Calu3 (cell line): ENCODE measurements around the gene ANKRD55. TPM values are rescaled to one million over a fixed set of nuclear protein-coding genes. Genes with fewer than 3 reads are reported as not detected.

Experiments used
- BruUV-seq: library from RNA; stranded (reverse); fragments of 400-500 nt; replicated peaks from 2 replicates; lab custom pipeline; 2021; lab: Mats Ljungman, UMichigan
- CTCF ChIA-PET: fragments of 300-600 bp; sonication (Branson Sonifier 250); formaldehyde crosslinking; loops from one replicate; lab custom pipeline; 2022; ENCODE audit warnings: antibody characterized with exemption; lab: Charles Lee
- DNase-seq: peaks from one replicate; pipeline ENCODE4 v3.0.0; 2022
- H3K27ac Mint-ChIP-seq: one replicate; pipeline ENCODE4 v1.8.0; 2022; ENCODE audit warnings: mixed read lengths; ENCODE audit not compliant: unreplicated experiment
- H3K27me3 Mint-ChIP-seq: one replicate; pipeline ENCODE4 v1.8.0; 2022; ENCODE audit warnings: mixed read lengths; ENCODE audit not compliant: unreplicated experiment
- H3K36me3 Mint-ChIP-seq: one replicate; pipeline ENCODE4 v1.8.0; 2022; ENCODE audit warnings: mild to moderate bottlenecking, moderate library complexity, mixed read lengths; ENCODE audit not compliant: insufficient read depth, unreplicated experiment
- H3K4me1 Mint-ChIP-seq: one replicate; pipeline ENCODE4 v1.8.0; 2022; ENCODE audit warnings: mild to moderate bottlenecking, low read depth, mixed read lengths; ENCODE audit not compliant: unreplicated experiment
- H3K4me3 Mint-ChIP-seq: one replicate; pipeline ENCODE4 v1.8.0; 2022; ENCODE audit warnings: mild to moderate bottlenecking, low read depth, moderate library complexity, mixed read lengths; ENCODE audit not compliant: unreplicated experiment
- H3K9me3 Mint-ChIP-seq: one replicate; pipeline ENCODE4 v1.8.0; 2022; ENCODE audit warnings: low read depth, mixed read lengths; ENCODE audit not compliant: unreplicated experiment
- intact Hi-C: fragments of 100-400 bp; cut with micrococcal nuclease; formaldehyde crosslinking; loops from one replicate; pipeline ENCODE4 v1.10.0; 2022; ENCODE audit not compliant: unreplicated experiment
- total RNA-seq: library from RNA; stranded (reverse); gene quantifications from 2 replicates; pipeline ENCODE4 v1.2.3, GENCODE V29; 2022
- TF ChIP-seq, protein P1 (sequence below): fragments of 200-600 bp; IDR thresholded peaks from one replicate; pipeline ENCODE4 v1.8.0; 2022; ENCODE audit warnings: antibody characterized with exemption; ENCODE audit not compliant: unreplicated experiment

The ANKRD55 gene
- total RNA-seq, 1 experiment from 2014 or later: not detected

DNA sequence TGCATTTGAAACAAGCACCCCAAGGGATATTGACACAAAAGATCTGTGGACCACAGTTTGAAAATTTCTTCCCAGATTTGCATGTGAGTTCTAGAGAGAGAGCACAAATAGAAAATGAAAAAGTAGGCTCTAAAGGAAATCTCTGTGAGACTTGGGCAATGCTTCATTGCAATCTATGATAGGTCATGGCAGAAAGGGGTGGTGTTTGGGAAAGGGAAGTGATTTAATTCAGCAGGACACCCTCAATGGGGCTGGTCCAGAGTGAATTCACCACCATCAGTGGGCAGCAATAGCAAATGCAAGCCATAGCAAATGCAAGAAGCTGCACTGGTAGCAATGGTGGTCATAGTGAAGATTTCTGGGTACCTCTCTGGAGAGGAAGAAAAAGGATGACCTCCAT lies 58.1 kb downstream of the ANKRD55 start:
- Mint-ChIP-seq H3K27ac (no peak overlapping the region), H3K9me3 (no peaks in the 10 kb centered on the region), H3K36me3 (no peaks in the 10 kb centered on the region), H3K4me1 (peaks cover 11% of the 10 kb centered on the region), H3K4me3 (no peak overlapping the region), H3K27me3 (no peaks in the 10 kb centered on the region)
- CTCF ChIA-PET: no interaction called here
- intact Hi-C loops: no loop called here
- no TSS peak for BruUV-seq
- TF ChIP-seq, protein P1, sequence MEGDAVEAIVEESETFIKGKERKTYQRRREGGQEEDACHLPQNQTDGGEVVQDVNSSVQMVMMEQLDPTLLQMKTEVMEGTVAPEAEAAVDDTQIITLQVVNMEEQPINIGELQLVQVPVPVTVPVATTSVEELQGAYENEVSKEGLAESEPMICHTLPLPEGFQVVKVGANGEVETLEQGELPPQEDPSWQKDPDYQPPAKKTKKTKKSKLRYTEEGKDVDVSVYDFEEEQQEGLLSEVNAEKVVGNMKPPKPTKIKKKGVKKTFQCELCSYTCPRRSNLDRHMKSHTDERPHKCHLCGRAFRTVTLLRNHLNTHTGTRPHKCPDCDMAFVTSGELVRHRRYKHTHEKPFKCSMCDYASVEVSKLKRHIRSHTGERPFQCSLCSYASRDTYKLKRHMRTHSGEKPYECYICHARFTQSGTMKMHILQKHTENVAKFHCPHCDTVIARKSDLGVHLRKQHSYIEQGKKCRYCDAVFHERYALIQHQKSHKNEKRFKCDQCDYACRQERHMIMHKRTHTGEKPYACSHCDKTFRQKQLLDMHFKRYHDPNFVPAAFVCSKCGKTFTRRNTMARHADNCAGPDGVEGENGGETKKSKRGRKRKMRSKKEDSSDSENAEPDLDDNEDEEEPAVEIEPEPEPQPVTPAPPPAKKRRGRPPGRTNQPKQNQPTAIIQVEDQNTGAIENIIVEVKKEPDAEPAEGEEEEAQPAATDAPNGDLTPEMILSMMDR: no peak
- DNase-seq: no peak

DNA sequence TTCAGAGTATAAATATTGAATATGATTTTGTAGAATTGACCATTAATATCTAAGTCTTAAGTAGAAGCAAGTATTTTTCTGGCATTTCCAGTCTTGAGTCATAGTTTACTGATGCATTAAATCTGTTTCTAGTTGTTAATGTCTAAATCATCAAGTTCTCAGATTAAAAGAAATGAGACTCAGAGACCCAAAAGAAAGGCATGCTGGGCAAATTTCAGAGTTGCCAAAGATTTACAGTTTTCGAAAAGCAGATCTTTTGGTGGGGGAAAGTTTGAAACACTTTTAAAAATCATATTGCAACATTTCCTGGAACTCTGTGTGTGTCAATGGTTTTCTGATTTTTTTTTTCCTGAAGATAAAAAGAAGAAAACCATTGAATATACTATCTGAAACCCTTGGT lies 60.9 kb downstream of the ANKRD55 start:
- no TSS peak for BruUV-seq
- Mint-ChIP-seq H3K27ac (no peak overlapping the region), H3K9me3 (no peaks in the 10 kb centered on the region), H3K4me3 (no peak overlapping the region), H3K27me3 (no peaks in the 10 kb centered on the region), H3K36me3 (no peaks in the 10 kb centered on the region), H3K4me1 (peaks cover 11% of the 10 kb centered on the region)
- intact Hi-C loops: no loop called here
- CTCF ChIA-PET: no interaction called here
- TF ChIP-seq, protein P1: no peak
- DNase-seq: no peak

DNA sequence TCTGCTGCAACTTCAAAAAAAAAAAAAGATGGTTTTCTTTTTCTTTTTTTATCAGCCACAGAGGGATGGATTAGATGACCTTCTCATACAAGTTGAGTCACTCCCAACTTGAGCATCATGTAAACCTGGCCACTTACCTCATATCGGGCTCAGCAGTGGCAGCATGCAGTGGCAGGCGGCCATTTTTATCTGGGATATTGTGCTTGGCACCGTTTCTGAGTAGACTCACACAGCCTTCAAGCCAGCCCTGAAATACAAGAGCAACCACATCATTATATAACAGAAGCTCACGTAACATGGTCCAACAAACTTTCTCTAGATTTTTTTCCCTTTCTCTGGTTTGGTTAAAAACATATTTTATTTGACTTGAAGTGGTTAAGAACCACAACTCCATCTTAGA lies 62.6 kb downstream of the ANKRD55 start:
- Mint-ChIP-seq H3K27me3 (no peaks in the 10 kb centered on the region), H3K9me3 (no peaks in the 10 kb centered on the region), H3K27ac (no peak overlapping the region), H3K4me3 (no peak overlapping the region), H3K4me1 (peaks cover 7% of the 10 kb centered on the region), H3K36me3 (no peaks in the 10 kb centered on the region)
- intact Hi-C loops: no loop called here
- TF ChIP-seq, protein P1: no peak
- CTCF ChIA-PET: interaction anchor here (0.5 kb wide), 1 partner anchor 465 kb away, joined by 3 read pairs; no protein-coding TSS in a partner anchor
- no peak for DNase-seq
- no TSS peak for BruUV-seq

DNA sequence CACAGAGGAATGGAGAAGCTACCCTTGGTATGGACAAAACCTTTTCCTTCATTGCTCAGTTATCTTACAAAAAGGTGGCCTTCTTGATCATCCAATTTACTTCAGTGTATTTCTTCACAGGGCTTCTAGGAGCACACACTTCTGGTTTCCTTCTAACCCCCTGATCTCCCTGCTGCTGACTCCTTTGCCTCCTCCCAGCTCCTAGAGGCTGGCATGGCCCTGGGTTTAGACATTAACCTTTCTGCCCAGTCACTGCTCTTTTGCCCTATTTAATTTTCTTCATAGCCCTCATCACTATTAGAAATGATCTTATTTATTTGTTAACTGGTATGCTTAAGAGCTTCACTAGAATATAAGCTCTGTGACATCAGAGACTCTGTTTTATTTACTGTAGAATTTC lies 63.2 kb downstream of the ANKRD55 start:
- BruUV-seq: no TSS peak
- CTCF ChIA-PET: no interaction called here
- peaks cover 1% of the 10 kb centered on the region for H3K4me1 Mint-ChIP-seq
- no peaks in the 10 kb centered on the region for H3K27me3 Mint-ChIP-seq
- no peak overlapping the region for H3K4me3 Mint-ChIP-seq
- H3K27ac Mint-ChIP-seq: no peak overlapping the region
- H3K36me3 Mint-ChIP-seq: no peaks in the 10 kb centered on the region
- intact Hi-C loops: no loop called here
- no peak for DNase-seq
- TF ChIP-seq, protein P1: no peak
- H3K9me3 Mint-ChIP-seq: no peaks in the 10 kb centered on the region
